Measurements from ENCODE around the gene IGFL3.

DNA sequence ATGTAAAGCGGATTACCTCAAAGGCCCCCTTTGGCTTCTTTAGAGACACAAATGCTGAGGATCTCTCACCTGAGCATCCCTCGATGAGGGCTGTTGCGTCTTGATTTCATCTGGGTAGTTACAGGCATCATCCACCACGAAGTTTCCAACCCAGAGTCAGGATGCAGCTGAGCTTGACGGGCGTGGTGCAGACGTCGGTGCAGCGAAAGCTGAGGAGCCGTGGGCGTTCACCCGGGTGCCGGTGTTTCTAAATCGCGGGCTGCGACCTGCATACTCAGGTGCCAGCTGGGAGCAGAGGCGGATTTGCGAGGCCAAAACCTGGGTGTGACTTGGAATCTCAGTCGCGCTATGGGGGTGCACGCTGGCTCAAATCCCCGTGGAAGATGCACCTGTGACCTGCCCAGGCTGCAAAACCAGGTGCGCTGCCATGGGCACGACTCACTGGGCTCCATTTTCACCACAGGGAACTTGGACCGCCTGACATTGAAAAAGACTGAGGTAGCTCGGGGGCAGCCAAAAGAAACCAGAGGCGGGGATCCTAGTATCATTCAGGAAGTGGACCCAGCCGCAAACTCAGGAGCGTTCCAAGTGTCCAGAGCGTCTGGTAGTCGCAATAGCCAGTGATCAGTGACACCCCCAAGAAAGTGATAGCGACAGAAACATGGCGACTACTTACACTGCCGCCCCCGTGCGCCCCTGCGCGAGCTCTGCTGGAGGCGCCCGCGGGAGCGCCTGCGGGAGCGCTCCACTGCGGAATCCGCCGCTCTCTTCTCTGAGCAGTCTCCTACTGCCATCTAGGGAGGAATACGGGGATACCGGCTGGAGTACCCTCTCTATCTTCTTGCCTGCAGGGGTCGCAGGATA lies 47.3 kb downstream of the IGFL3 start:
- TF ChIP-seq, protein P1, sequence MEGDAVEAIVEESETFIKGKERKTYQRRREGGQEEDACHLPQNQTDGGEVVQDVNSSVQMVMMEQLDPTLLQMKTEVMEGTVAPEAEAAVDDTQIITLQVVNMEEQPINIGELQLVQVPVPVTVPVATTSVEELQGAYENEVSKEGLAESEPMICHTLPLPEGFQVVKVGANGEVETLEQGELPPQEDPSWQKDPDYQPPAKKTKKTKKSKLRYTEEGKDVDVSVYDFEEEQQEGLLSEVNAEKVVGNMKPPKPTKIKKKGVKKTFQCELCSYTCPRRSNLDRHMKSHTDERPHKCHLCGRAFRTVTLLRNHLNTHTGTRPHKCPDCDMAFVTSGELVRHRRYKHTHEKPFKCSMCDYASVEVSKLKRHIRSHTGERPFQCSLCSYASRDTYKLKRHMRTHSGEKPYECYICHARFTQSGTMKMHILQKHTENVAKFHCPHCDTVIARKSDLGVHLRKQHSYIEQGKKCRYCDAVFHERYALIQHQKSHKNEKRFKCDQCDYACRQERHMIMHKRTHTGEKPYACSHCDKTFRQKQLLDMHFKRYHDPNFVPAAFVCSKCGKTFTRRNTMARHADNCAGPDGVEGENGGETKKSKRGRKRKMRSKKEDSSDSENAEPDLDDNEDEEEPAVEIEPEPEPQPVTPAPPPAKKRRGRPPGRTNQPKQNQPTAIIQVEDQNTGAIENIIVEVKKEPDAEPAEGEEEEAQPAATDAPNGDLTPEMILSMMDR (IDR thresholded peaks at IDR 0.05), result peak; percentile 54 to 80 (median 77)
- TF ChIP-seq POLR2A (IDR thresholded peaks at IDR 0.05), result no peak
